HAP-1 (cell line): Measurements from ENCODE around the gene ATF7IP2.
A peak's percentile ranks its signal among the peaks of the same experiment; 100 is the strongest.
"Not testable (repeated sequence)": the region's sequence is repeated elsewhere in the genome, so short reads cannot be mapped to it uniquely, and the experiment has no call there.

Experiments used
- DNase-seq, 2 experiments: peaks; one replicate each; pipeline ENCODE4 v3.0.0-alpha.2; 2016 to 2020; ENCODE audit warnings: low spot score in 2 of 2
- H3K27me3 ChIP-seq: fragments of 250-450 bp; sonication (Bioruptor Pico); 2 replicates; pipeline ENCODE4 v1.5.1; 2020; ENCODE audit warnings: low read depth, mild to moderate bottlenecking, moderate library complexity
- H3K36me3 ChIP-seq: fragments of 250-450 bp; sonication (Bioruptor Pico); replicated peaks from 2 replicates; pipeline ENCODE4 v1.5.1; 2020; ENCODE audit warnings: mild to moderate bottlenecking
- H3K4me1 ChIP-seq: fragments of 250-450 bp; sonication (Bioruptor Pico); 2 replicates; pipeline ENCODE4 v1.5.1; 2020; ENCODE audit warnings: mild to moderate bottlenecking
- H3K4me3 ChIP-seq: fragments of 250-450 bp; sonication (Bioruptor Pico); 2 replicates; pipeline ENCODE4 v1.5.1; 2020; ENCODE audit warnings: mild to moderate bottlenecking, moderate library complexity
- H3K9me3 ChIP-seq: fragments of 250-450 bp; sonication (Bioruptor Pico); 2 replicates; pipeline ENCODE4 v1.5.1; 2020; ENCODE audit warnings: mild to moderate bottlenecking, moderate library complexity
- in situ Hi-C: fragments of 300-500 bp; cut with MboI; formaldehyde crosslinking; loops from 3 replicates; pipeline ENCODE4 v1.14.3; 2020; ENCODE audit warnings: low sequenced_read_pairs, inconsistent platforms, mixed read lengths

ATF7IP2 gene

GRCh38 chr16:10429299-10429969, 43.6 kb downstream of the ATF7IP2 start:
- H3K4me1 ChIP-seq, DNase-seq, H3K4me3 ChIP-seq, in situ Hi-C loops, H3K27me3 ChIP-seq, H3K9me3 ChIP-seq: not testable (repeated sequence)
- H3K36me3 ChIP-seq, result peaks cover 13% of the 10 kb centered on the region

- Histone ChIP-seq H3K36me3 (peaks cover 14% of the 10 kb centered on the region), H3K9me3 (no peaks in the 10 kb centered on the region; the same call in 1 of the 2 replicates), H3K4me1 (no peaks in the 10 kb centered on the region), H3K4me3 (no peak overlapping the region), H3K27me3 (no peaks in the 10 kb centered on the region)
- DNase-seq, result no peak
- in situ Hi-C loops, result no loop called here
Observed at GRCh38 chr16:10441726-10442125, 55.9 kb downstream of the ATF7IP2 start.

GRCh38 chr16:10447289-10447688, 61.4 kb downstream of the ATF7IP2 start:
- in situ Hi-C loops, result no loop called here
- Histone ChIP-seq H3K36me3 (no peaks in the 10 kb centered on the region; the same call in 1 of the 2 replicates), H3K4me3 (no peak overlapping the region), H3K9me3 (peaks cover 4% of the 10 kb centered on the region), H3K27me3 (no peaks in the 10 kb centered on the region), H3K4me1 (no peaks in the 10 kb centered on the region)
- no peak for DNase-seq

GRCh38 chr16:10452208-10453158, 66.6 kb downstream of the ATF7IP2 start:
- DNase-seq, in situ Hi-C loops, H3K9me3 ChIP-seq, H3K4me3 ChIP-seq, H3K36me3 ChIP-seq, H3K4me1 ChIP-seq, H3K27me3 ChIP-seq: not testable (repeated sequence)

GRCh38 chr16:10453159-10453510, 67.3 kb downstream of the ATF7IP2 start:
- Histone ChIP-seq H3K36me3 (no peaks in the 10 kb centered on the region; the same call in 1 of the 2 replicates), H3K9me3 (peaks cover 2% of the 10 kb centered on the region), H3K4me3 (no peak overlapping the region), H3K4me1 (no peaks in the 10 kb centered on the region), H3K27me3 (no peaks in the 10 kb centered on the region)
- no peak for DNase-seq
- in situ Hi-C loops, result no loop called here

- H3K9me3 ChIP-seq, result no peaks in the 10 kb centered on the region
- in situ Hi-C loops, result no loop called here
Observed at GRCh38 chr16:10465821-10466220, 80.0 kb downstream of the ATF7IP2 start.

GRCh38 chr16:10466313-10466712, 80.5 kb downstream of the ATF7IP2 start:
- DNase-seq, result no peak
- H3K9me3 ChIP-seq, result no peaks in the 10 kb centered on the region
- no peaks in the 10 kb centered on the region for H3K27me3 ChIP-seq
- in situ Hi-C loops, result no loop called here
- no peaks in the 10 kb centered on the region for H3K36me3 ChIP-seq
- H3K4me1 ChIP-seq, result peaks cover 2% of the 10 kb centered on the region; the same call in 1 of the 2 replicates
- H3K4me3 ChIP-seq, result no peak overlapping the region

More at GRCh38 chr16:10465821-10466220, 80.0 kb downstream of the ATF7IP2 start:
- H3K27me3 ChIP-seq, result no peaks in the 10 kb centered on the region
- H3K4me3 ChIP-seq, result no peak overlapping the region
- no peak for DNase-seq
- no peaks in the 10 kb centered on the region for H3K36me3 ChIP-seq
- peaks cover 6% of the 10 kb centered on the region for H3K4me1 ChIP-seq

GRCh38 chr16:10466861-10467260, 81.0 kb downstream of the ATF7IP2 start:
- Histone ChIP-seq H3K9me3 (no peaks in the 10 kb centered on the region), H3K4me3 (no peak overlapping the region), H3K27me3 (no peaks in the 10 kb centered on the region), H3K36me3 (no peaks in the 10 kb centered on the region), H3K4me1 (no peaks in the 10 kb centered on the region)
- in situ Hi-C loops, result no loop called here
- DNase-seq, result no peak

- DNase-seq, H3K9me3 ChIP-seq, H3K4me1 ChIP-seq, H3K36me3 ChIP-seq, in situ Hi-C loops, H3K27me3 ChIP-seq, H3K4me3 ChIP-seq: not testable (repeated sequence)
Observed at GRCh38 chr16:10476636-10477035, 90.8 kb downstream of the ATF7IP2 start.

GRCh38 chr16:10480151-10480550, 94.3 kb downstream of the ATF7IP2 start:
- Histone ChIP-seq H3K36me3 (no peaks in the 10 kb centered on the region), H3K4me1 (no peaks in the 10 kb centered on the region)

GRCh38 chr16:10485159-10485558, 99.3 kb downstream of the ATF7IP2 start:
- in situ Hi-C loops, result no loop called here
- Histone ChIP-seq H3K27me3 (no peaks in the 10 kb centered on the region), H3K4me1 (peaks cover 4% of the 10 kb centered on the region; the same call in 1 of the 2 replicates), H3K4me3 (no peak overlapping the region), H3K9me3 (no peaks in the 10 kb centered on the region), H3K36me3 (no peaks in the 10 kb centered on the region)
- DNase-seq, result no peak

More at GRCh38 chr16:10480151-10480550, 94.3 kb downstream of the ATF7IP2 start:
- no peak for DNase-seq
- in situ Hi-C loops, result no loop called here
- H3K9me3 ChIP-seq, result no peaks in the 10 kb centered on the region
- H3K27me3 ChIP-seq, result no peaks in the 10 kb centered on the region
- H3K4me3 ChIP-seq, result no peak overlapping the region

- peaks cover 4% of the 10 kb centered on the region; the same call in 1 of the 2 replicates for H3K4me1 ChIP-seq
Observed at GRCh38 chr16:10485698-10486382, 100.0 kb downstream of the ATF7IP2 start.

GRCh38 chr16:10490141-10490540, 104.3 kb downstream of the ATF7IP2 start:
- peak in 1 of 2 experiments; percentile 3 for DNase-seq

More at GRCh38 chr16:10485698-10486382, 100.0 kb downstream of the ATF7IP2 start:
- in situ Hi-C loops, result no loop called here
- no peaks in the 10 kb centered on the region for H3K9me3 ChIP-seq
- no peak for DNase-seq
- no peak overlapping the region for H3K4me3 ChIP-seq
- no peaks in the 10 kb centered on the region for H3K27me3 ChIP-seq
- H3K36me3 ChIP-seq, result no peaks in the 10 kb centered on the region

More at GRCh38 chr16:10490141-10490540, 104.3 kb downstream of the ATF7IP2 start:
- no peak overlapping the region for H3K4me3 ChIP-seq
- peaks cover 4% of the 10 kb centered on the region; the same call in 1 of the 2 replicates for H3K4me1 ChIP-seq
- no peaks in the 10 kb centered on the region for H3K9me3 ChIP-seq
- in situ Hi-C loops, result no loop called here
- H3K27me3 ChIP-seq, result no peaks in the 10 kb centered on the region
- no peaks in the 10 kb centered on the region for H3K36me3 ChIP-seq
